Raji (cell line): ENCODE results near the gene LYPD6.

Experiments used
- POLR2A ChIP-seq: IDR thresholded peaks from 2 replicates; pipeline ENCODE4 v1.6.1; 2011; ENCODE audit warnings: low read depth, low read length, control low read depth; ENCODE audit not compliant: insufficient read depth

Gene LYPD6

GRCh38 chr2:149449017-149449416 is 118.6 kb downstream of the LYPD6 start:
- no peak for TF ChIP-seq POLR2A

- no peak for TF ChIP-seq POLR2A
Measured at GRCh38 chr2:149451417-149452165, 121.2 kb downstream of the LYPD6 start.

GRCh38 chr2:149456285-149456684 is 125.9 kb downstream of the LYPD6 start:
- TF ChIP-seq POLR2A: no peak

- TF ChIP-seq POLR2A: no peak
Measured at GRCh38 chr2:149458502-149458901, 128.1 kb downstream of the LYPD6 start.

GRCh38 chr2:149463328-149464002 is 133.1 kb downstream of the LYPD6 start:
- no peak for TF ChIP-seq POLR2A

- TF ChIP-seq POLR2A: no peak
Measured at GRCh38 chr2:149464396-149464795, 134.0 kb downstream of the LYPD6 start.

GRCh38 chr2:149465873-149466272 is 135.5 kb downstream of the LYPD6 start:
- TF ChIP-seq POLR2A: no peak

GRCh38 chr2:149466635-149467034 is 136.2 kb downstream of the LYPD6 start:
- TF ChIP-seq POLR2A: no peak

GRCh38 chr2:149467436-149467835 is 137.0 kb downstream of the LYPD6 start:
- TF ChIP-seq POLR2A: no peak

GRCh38 chr2:149468636-149469035 is 138.2 kb downstream of the LYPD6 start:
- no peak for TF ChIP-seq POLR2A

GRCh38 chr2:149470046-149470445 is 139.7 kb downstream of the LYPD6 start:
- TF ChIP-seq POLR2A: no peak

GRCh38 chr2:149472413-149472812 is 142.0 kb downstream of the LYPD6 start:
- no peak for TF ChIP-seq POLR2A

- no peak for TF ChIP-seq POLR2A
Measured at GRCh38 chr2:149473068-149473467, 142.7 kb downstream of the LYPD6 start.

- TF ChIP-seq POLR2A: no peak
Measured at GRCh38 chr2:149473521-149473920, 143.1 kb downstream of the LYPD6 start.

- no peak for TF ChIP-seq POLR2A
Measured at GRCh38 chr2:149483004-149483605, 152.7 kb downstream of the LYPD6 start.

GRCh38 chr2:149486664-149487063 is 156.3 kb downstream of the LYPD6 start:
- no peak for TF ChIP-seq POLR2A
